Stimulated activated CD4-positive, alpha-beta T cell treated with anti-CD3 and anti-CD28 coated beads, Interleukin-15, amount 100 ng/mL, for 48 hours (primary cell): ENCODE measurements around the gene HMG20B.

Experiments used
- DNase-seq, 2 donors: peaks; one replicate each; pipeline ENCODE4 v3.0.0-alpha.2; 2020; ENCODE audit warnings: low read depth in 2 of 2

The HMG20B gene

GRCh38 chr19:3607303-3608078 lies 34.7 kb downstream of the HMG20B start:
- no peak for DNase-seq

DNA sequence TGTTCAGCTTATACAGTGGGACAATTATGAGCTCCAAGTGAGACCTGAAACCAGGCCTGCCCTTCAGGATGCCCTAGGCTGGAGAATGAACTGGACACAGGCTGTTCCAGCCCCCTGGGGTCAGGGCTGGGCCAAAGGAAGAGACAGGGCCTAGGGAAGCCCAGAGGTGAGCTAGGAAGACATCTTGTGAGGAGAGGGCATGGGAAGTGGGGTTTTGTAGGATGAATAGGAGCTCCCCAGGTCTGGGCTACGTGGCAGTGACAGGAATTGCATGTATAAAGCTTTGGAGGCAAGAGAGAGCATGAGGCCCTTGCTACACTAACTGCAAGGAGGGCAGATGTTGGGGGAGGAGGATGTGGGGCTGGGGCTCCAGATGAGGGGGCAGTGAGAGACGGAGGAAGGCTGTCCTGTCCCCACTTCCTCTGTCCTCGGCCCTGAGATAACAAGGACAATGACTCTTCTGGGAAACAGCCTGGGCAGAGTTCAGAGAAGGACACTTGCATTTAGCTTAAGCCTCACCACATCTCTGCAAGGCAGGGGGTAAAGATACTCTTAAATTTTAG lies 35.4 kb downstream of the HMG20B start:
- no peak for DNase-seq

- DNase-seq = no peak
These were observed 36.1 kb downstream of the HMG20B start for GRCh38 chr19:3608750-3609322.

DNA sequence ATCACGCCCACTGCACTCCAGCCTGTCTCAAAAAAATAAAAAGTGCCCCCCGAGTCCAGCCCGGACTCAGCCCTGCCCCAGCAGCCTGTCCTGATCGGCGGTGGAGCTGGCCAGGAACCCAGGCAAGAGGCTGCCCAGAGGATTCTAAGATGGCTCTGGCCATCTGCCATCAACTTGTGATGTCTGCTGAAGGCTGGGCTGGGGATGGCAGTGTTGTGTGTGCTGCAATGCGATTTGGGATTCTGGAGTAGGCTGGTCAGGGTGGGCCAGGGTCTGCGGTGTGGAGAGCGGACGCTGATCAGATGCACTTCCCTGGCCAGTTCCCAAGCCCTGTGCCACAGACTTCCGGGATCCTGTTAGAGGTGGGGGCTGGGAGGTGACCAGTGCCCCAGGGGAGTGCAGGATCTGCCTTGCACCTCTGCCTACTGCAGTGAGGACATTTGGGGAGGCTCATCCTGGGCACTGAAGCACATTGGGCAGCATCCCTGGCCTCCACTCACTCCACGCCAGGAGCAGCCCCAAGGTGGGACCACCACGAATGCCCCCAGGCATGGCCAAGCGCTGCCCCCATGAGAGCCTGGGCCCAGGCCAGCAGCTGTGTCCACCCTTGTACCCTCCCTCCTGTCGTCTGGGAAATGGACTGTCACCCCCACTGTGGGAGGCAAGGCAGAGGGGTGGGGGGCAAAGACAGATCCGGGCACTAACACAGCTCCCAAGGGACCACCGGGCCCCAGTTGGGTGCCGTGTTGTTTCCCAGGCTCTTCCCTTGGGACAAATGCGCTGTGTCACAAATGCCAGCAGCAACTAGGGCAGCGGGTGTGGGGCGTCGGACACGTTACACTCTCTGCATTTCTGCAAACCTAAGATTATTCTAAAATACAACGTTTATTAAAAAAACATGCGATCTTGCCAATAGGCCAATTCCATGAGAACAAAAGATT lies 37.3 kb downstream of the HMG20B start:
- DNase-seq = no peak

DNA sequence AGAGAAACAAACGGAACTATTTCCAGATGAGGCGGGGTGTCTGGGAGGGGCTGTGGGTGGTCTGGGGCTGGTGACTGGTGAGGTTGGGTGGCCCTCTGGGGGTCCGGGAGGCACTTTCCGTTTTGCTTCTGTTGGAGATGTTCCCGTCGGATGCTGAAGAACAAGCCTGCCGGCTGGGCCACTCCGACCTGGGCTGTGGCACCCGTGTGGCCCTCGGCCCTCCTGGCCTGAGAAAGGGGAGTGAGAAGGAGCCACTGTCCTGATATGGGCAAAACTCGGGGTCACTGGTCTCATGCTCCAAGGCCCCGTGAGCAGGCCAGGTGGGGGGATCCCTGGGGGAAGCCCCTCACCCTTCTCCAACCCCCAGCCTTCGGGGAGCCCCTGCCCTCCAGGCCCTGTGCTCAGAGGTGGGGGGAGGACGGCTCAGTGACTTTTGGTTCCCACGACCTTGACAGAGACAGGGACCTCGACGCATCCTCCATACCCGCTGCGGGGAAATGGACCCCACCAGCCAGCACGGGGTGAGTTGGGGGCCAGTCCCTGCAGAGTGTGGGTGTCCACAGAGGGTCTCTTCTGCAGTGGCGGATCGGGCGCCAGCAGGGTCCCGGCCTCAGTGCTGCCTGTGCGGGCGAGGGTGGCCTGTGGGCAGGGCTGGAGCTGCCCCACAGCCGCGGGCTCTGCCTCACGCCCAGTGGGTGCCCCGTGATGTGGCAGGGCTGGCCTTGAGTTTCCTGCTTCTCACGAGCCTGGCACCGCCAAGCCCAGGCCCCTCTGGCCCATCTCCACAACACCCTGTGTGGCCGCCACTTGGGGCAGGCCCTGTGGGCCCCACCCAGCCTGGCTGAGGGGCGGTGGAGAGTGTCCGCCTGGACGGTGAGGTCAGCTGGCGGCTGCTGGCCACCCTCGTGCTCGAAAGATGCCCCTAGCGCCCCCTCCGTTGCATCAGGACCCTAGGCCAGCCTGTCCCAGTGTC lies 38.3 kb downstream of the HMG20B start:
- DNase-seq = no peak

- no peak for DNase-seq
These were observed 39.1 kb downstream of the HMG20B start for GRCh38 chr19:3611841-3612240.

DNA sequence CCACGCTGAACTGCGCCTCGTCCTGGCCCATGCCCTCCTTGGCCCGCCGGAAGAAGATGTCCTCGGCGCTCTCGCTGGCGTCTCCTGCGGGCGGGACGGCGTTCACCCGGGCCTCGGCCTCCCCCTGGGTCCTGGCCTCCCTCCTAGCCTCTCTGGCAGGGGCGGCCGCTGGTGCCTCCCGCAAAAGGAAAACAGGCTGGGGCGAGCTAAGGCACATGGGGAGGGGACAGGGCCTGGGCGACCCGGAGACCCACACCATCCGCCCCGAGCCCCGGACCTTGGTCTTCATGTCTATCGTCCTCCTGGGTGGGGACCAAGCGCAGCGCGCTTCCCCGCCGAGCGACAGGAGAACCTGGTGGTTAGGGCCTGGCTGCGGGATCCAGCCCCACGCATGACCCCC lies 39.6 kb downstream of the HMG20B start:
- DNase-seq = no peak

DNA sequence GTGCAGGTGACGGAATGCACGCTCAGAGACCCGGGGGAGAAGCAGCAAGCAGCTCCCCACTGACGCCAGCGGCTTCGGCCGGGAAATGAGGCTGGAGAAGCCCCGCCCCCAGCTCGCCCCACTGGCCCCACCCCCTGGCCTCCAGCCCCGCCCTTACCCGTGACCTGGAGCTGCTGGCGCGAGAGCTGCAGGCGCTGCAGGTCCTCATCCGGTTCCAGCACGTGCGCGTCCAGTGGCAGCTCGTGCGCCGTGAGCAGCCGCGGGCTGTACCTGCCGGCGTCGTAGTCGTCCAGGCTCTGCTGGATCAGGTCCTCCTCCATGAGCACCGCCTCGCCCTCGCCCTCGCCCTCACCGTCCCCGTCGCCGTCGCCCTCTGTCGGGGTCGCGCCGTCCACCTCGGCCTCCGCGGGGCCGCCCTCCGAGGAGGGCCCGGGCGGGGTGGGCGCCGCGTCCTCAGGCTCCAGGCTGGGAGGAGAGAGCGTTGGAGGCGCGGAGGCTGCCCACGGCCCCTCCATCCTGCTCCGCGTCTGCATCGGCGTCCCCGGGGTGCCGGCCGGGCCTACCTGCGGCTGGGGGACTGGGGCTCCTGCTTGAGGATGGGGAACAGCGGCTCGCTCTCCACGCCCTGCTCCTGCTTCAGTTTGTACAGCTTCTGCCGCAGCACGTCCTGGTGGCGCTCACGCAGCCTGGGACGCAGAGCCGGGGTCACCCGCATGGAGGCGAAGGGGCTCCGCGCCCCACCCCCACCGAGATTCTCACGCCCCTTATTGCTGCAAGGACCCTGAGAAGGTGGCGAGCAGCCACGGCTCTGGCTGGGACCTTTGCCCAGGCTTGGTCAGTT lies 40.4 kb downstream of the HMG20B start:
- DNase-seq = no peak

- DNase-seq = no peak
These were observed 41.3 kb downstream of the HMG20B start for GRCh38 chr19:3613818-3614661.

DNA sequence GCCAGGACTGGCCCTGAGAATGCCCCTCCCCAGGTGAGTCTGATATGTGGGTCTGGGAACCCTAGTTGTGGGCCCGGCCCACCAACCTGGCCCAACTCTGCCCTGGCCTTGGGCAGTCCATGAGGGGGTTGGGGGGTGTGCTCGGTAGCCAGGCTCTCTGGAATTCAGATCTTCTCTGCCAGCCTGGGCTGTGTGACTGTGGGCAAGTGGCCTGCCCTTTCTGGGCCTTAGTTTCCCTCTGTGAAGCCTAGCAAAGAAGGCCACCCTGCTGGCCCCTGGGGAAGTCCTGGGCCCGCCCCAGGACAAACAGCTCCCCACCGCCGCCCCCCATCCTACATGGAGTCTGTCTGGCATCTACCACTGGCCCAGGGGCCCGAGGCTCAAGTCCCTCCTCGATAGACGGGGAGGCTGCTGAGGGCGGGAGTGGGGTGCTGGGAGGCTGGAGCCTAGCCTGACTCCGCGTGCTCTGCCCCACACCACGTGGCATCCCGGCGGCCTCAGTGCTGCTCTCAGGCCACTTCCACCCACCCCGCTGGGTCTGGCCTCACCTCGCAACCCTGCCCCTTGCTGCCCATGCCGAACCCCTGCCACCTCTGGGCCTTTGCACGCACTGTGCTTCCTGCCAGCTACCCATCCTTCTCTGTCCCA lies 42.2 kb downstream of the HMG20B start:
- DNase-seq = no peak

GRCh38 chr19:3615524-3616135 lies 42.9 kb downstream of the HMG20B start:
- DNase-seq = no peak

DNA sequence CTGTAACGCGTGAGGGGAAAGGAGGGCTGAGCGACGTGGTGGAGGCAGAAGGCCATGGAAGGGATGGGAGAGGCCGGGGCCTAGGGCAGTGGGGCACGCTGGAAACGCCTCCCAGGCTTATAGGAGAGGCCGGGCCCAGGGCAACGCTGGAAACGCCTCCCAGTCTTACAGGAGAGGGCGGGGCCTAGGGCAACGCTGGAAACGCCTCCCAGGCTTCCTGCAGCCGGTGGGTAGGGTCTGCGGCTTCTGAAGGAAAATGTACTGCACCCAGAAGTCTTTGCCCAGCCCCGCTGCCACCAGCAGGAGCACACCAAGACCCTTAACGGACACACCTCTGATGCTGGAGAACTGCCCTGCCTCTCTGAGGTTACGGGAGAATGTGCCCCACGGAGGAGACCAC lies 44.7 kb downstream of the HMG20B start:
- no peak for DNase-seq

DNA sequence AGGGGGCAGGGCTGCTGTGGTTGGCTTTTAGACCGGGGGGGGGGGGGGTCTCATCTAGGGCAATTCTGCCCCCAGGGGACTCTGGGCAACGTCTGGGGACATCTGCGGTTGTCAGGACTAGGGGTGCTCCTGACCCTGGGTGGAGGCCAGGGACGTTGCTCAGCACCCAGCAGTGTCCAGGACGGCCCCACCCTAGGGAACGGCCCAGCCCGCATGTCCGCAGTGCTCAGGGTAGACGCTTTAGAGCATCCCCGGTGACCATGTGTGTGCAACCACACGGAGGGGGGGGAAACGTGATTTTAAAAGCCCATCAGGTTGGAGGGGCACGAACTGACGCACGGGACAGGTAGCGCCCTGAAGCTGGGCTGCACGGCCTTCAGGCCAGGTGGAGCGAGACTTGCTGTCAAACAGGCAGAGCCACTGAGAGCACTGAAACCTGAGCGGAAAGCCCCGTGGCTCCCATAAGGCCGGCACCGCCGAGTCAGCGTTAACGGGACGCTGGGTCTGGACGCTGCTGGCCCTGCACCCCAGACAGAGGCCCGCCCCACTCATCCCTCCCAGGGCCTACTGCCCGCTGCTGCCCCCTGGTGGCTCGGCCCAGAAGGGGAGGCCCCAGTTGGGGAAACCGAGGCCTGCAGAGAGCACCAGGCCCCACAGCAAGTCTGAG lies 45.5 kb downstream of the HMG20B start:
- peak in 1 of 2 donors; percentile 41 for DNase-seq

- no peak for DNase-seq
These were observed 46.3 kb downstream of the HMG20B start for GRCh38 chr19:3618811-3619630.

DNA sequence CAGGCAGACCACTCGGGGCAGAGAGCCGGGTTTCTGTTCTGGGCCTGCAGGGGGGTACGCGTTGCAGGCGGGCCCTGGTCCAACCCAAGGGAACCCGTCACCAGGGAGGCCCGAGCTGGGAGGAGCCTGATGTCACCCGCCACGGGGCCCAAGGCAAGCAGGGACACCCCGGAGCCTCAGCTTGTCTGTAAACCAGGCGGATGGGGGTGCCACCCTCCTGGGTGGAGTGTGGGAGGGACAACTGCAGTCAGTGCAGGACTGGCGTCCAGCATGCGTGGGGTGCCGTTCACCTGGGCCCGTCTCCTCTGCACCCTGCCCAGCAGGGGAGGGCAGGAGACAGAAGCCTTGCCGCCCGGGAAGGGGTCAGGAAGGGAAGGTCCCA lies 46.9 kb downstream of the HMG20B start:
- no peak for DNase-seq

GRCh38 chr19:3620145-3620816 lies 47.5 kb downstream of the HMG20B start:
- DNase-seq = no peak
